Stimulated activated naive CD4-positive, alpha-beta T cell treated with Interleukin-2 at 50 U/mL for 16 hours (primary cell): ENCODE results near the gene SIAE.

Experiments used
- DNase-seq: peaks from one replicate; lab custom pipeline; 2025; lab: John Stamatoyannopoulos, UW

Gene SIAE, protein sequence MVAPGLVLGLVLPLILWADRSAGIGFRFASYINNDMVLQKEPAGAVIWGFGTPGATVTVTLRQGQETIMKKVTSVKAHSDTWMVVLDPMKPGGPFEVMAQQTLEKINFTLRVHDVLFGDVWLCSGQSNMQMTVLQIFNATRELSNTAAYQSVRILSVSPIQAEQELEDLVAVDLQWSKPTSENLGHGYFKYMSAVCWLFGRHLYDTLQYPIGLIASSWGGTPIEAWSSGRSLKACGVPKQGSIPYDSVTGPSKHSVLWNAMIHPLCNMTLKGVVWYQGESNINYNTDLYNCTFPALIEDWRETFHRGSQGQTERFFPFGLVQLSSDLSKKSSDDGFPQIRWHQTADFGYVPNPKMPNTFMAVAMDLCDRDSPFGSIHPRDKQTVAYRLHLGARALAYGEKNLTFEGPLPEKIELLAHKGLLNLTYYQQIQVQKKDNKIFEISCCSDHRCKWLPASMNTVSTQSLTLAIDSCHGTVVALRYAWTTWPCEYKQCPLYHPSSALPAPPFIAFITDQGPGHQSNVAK

DNA sequence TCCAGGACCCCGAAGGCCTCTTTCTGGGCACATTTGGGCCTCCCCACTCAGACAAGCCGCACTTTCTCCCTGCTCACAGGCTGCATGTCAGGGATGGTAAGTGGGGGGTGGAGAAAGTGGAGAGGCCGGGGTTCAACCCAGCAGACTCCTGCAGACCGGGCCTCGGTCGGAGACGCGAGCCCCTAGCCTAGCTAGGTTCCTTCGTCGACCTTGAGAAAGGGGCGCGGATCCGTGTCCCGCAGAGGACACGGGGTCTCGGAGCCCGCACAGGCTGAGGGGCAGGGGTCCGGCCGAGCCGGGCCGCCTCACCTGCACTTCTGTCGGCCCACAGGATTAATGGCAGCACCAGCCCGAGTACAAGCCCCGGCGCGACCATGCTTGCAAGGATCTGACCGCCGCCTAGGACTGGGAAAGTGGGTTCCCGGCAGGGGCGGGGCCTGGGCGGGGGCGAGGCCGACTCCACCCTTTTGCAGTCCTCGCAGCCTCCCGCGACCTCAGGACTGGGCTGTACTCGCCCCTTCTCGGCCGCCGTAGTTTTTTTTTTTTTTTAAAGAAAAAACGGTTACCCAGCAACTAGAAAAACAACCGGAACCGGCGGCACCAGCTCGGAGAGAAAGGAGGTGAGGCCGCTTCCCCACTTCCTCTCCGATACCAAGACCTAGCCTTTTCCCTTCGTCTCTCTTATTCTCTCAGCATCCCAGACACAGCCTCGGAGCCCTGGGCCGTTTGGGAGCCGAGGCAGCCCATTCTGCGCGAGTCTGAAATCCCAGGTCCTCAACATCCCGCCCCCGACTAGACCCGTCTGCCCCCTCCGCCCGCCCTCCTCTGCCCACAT, at the start of gene SIAE, which contains the start of gene SPA17:
Gene SIAE, minus strand, starts transcription at position 407 of the 835 bp plus-strand sequence. Its CDS starts 31 bp downstream, at position 376.
Gene SPA17, plus strand, starts transcription at position 572 of the 835 bp plus-strand sequence. CDS start 1,361 bp downstream, outside the sequence.
- DNase-seq = peak; percentile 83

DNA sequence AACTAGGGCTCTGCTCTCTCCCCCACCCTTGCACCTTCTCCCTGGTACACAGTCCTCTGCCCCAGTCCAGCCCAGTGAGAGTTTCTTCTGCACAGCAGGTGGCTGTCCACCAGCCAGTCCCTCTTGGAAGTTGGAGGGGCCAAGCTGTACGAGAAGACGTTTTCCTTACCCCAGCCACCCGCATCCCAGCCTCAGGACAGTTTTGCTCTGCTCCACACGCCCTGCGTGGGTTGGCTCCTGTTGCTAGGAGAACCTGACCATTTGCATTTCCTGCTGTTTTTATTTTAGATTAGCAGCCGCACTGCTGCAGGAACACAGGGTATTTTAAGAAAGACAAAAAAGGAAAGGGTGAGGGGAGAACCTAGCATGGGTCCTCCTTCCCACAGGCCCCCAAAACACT, 48.6 kb upstream of the SIAE start:
- DNase-seq = no peak

DNA sequence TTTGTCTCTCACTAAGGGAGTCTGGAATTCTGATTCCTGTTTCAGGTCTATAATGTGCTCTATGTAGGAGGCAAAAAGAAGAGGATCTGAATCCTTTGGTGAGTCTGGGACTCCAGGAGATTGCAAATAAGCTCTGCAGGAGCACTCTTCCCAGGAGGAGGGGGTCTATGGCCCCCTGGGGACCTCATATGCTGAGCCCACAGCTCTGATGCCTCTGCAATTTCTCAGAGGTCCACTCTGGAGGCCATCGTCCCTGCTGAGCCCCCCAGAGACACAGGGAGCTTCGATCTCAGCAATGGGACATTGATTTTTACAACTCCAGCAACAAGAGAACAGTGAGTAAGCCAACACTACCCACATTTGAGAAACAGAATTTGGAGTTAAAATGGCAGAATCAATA, 46.0 kb upstream of the SIAE start:
- DNase-seq = no peak

DNA sequence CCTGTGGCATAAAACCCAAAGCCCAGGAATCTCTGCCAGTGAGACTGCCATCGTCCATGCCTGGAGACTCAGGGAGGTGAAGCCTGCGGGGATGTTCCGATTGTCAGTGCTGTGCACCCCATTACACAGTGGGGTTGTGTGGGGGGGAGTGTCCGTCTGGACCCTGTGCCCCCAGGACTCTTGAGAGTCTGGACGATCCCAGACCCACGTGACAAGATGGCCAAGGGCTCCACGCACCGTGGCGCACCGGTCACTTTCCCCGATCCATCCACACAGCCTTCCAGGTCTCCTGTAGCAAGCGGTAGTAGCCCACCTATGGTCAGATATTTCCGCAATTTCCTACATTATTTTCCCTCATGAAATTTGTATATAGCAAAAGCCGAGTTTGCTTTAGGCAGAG, 45.3 kb upstream of the SIAE start:
- no peak for DNase-seq

DNA sequence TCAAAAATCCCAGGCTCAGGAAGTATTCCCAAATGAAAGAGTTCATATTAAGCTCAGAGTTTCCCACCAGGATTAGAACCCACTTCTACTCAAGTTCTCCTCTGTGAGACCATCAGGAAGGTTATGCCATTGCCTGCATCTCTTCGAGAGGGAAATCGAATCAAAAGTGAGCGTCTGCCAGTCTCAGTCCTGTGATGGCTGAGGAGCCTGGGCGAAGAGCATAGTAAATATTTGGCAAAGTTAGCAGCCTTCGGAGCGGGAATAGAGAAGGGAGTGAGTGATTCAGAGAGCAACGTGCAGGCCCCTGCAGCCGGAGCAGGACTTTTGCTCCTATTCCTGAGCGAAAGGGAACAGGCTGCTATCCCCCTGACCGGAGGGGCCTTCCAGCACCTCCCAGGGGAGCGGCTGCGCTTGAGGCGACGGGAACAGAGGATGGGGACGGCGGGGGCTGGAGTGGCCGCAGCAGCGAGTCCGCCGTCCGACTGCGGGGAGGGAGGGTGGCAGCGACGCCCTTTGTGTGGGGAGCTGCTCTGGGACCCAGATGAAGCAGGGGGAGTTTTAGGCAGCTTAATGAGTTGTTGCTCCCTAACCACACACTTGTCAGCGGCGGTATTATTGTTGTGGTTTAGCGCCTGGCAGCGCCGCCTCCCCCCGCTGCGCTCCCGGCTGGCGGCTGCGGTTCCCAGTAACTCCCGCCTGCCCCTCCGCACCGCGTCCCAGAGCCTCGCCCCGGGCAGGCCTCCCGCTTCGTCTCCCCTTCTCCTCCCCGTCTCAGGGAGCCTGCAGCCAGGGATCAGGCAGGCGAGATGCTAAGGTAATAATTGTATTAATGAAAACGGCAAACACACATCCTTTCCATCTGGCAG, 44.5 kb upstream of the SIAE start:
- no peak for DNase-seq

DNA sequence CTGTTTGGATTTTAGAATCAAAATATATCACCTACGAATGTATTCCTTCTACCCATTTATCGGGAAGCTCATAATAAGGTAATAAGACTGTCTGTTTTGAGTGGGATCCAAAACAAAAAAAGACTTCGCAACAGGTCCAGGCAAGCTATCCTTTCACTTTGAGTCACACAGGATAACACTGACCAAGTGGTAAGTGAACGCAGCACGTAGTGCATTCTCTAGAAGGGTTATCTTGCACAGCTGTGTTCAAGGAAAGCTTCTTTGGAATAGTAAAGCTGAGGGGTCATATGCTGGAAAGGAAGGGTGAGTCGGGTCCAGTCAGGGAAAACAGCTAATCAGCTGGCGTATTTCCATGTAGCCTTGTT, 43.9 kb upstream of the SIAE start:
- DNase-seq = no peak

DNA sequence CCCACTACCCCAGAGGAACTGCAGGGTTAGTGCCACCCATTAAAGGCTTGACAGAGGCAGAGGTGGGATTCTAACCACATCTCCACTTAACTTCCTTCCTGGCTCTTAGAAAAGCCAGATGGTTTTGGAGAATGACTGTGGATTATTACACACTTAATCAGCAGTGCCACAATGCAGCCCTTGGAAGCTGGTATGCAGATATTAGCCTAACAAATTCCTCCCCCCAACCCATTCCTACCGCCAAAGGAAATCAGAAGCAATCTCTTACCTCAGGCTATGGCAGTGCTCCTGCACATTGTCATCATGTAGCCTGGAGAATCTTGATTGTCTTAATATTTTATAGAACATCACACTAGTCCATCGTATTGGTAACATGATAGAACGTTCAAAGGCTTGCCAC, 43.1 kb upstream of the SIAE start:
- no peak for DNase-seq

DNA sequence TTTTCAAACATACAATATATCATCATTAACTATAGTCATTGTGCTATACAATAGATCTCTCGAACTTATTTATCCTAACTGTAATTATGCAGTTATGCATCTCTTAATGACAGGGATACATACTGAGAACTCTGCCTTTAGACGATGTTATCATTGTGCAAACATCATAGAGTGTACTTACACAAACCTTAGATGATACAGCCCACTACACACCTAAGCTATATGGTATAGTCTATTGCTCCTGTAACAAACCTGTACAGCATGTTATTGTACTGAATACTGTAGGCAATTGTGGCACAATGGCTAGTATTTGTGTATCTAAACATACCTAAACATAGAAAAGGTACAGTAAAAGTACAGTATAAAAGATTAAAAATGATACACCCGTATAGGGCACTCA, 38.9 kb upstream of the SIAE start:
- DNase-seq = no peak

DNA sequence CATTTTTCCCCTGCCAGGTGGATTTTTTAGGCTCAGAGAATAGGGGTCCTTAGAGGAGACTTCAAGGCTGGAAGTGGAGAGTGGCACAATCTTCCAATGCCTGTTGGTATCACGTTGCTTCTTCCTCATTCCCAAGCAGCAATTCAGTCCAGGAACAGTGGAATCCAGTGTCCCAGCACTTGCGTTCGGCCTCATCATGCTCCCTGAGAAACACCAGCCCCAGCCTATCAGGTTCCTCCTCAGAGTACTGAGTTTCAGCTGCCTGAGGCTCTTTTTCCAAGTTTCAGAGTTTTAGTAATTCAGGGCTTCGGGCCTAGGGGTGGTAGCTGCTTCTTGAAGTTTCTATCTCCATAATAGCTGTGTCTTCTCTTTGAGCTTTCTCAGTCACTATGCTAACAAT, 34.3 kb upstream of the SIAE start:
- DNase-seq = no peak

DNA sequence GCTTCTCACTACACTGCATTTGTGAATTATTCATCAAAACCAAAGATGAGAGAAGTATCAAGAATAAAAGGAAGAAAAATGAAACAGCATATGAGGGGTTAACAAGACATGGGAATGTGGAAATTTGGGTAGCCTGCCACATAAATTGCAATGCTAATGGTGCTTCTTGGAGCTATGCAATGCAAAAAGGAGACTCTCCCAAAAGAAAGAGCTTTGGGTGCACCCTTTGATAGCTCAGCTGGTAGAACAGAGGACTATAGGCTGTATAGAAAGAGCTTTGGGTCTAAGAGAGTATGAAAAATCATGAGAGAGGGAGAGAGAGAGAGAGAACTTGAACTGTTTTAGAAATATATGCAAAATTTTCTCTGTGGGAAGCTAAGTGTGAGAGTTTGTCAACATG, 26.5 kb upstream of the SIAE start:
- no peak for DNase-seq

DNA sequence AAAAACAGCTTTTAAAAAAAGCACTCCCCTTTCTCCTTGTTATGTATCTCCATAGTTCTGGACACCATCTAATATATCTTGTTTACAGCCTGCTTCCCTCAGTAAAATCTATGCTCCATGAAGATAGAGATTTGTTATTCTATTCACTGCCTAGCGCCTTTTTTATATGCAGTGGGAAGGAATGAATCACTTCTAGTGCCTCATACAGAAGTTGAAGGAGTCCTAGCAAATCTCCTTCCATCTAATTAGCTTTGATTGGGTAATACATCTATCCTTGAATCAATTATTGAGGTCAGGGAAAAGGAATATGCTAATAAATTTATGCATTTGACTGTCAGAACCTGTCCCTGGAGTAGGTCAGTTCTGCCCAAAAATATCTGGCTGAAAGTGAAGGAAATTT, 26.0 kb upstream of the SIAE start:
- no peak for DNase-seq

DNA sequence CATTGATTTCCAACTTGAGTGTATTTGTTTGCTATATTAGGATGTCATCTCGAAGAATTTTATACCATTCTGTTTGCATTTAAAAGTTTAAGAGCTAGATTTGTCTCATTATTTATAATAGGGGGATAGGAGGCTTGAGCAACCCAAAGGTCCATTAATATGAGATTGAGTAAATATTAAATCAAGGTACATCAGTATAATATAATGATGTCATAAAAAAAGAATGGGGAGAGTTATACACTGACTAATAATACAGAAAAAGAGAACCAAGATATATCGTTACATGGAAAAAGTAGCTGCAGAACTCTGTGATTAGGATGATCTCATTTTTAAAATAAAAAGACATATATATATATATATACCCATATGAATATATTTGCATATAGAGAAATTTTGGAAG, 19.6 kb upstream of the SIAE start:
- DNase-seq = no peak

DNA sequence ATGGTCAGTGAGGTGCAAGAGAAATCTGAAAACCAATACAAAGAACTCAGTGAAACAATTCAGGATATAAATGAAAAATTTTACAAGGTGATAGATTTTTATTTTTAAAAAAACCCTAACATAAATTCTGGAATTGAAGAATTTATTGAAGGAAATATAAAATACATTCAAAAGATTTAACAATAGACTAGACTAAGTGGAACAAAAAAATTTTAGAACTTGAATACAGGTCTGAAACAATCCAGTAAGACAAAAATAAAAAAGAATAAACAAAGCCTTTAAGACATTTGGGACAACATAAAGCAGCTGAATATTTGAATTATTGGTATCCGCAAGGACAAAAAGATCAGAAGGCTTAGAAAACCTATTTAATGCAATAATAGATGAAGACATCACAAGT, 8.9 kb upstream of the SIAE start:
- DNase-seq = no peak

DNA sequence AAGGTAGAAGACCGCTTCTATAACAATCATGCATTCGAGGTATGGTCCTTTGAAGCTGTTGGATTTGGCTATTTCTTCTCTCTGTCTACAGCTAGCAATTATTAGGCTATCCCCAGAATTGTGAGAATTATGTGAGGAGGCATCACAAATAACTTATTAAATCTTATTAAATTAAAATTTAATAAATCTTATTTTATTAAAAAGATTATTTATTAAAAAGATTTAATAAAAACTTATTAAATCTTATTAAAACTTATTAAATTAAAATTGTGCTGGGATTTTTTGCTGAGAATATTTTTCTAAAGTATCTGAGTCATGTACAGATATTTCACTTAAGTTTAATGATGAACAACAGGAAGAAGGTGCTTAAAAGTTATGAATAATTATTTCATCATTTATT, 7.9 kb upstream of the SIAE start:
- no peak for DNase-seq

DNA sequence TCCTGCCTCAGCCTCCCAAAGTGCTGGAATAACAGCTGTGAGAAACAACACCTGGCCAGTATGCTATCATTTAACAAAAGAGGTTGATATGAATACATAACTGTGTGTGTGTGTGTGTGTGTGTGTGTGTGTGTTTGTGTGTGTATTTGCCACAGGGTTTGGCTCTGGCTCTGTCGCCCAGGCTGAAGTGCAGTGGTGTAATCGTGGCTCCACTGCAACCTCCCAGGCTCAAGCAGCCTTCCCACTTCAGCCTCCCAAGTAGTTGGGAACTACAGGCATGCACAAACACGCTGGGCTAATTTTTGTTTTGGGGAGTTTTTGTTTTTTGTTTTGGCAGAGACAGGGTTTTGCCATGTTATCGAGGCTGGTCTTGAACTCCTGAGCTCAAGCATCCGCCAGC, 4.9 kb upstream of the SIAE start:
- no peak for DNase-seq

DNA sequence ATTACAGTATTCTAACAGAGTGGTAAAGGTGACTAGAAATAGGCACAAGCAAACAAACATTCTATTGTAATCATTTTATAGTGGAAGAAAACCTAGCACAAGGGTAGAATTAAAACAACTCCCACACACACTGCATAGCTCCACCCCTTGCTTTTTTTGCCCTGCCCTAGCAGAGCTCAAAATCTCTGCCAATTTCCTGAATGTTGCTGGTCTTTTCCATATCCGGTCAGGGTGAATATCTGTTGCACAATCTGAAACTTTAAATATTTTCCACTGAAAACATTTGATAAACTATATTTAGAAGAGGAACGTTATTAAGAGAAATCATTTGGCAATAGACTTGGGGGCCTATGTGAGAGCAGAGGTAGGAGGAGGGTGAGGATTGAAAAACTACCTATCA, 2.8 kb upstream of the SIAE start:
- DNase-seq = no peak

DNA sequence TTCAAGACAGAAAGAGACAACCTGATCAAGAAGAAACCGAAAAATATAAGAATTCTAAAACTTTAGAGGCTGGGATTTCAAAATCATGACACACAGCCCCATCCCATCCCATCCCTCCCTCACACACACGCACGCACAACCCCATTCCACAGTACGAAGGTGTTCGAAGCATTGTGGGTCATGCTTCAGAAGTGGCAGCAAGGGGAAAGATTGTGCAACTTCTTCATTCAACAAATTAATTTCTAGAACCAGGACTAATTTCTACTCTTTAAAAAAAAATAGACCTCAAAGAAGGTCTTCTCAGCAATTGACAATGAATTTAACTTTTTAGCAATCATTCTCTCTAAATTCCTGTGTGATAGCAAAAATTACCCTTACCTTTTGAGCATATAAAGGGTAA, 1.0 kb upstream of the SIAE start:
- no peak for DNase-seq

DNA sequence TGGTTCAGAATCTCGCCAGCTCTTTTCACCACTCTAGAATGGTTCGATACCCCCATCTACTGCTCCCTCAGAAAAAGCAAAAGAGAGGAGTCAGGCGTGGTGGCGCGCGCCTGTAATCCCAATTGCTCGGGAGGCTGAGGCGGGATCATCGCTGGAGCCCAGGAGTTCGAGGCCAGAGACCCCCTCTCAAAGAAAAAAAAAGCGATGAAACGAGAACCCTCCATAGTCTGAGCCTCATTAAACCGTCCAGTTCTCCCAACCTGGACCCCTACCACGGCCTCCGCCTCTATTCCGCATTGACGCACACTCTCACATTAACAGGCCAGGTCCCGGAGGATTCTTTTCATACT, 604 bp upstream of the SIAE start:
- DNase-seq = no peak

DNA sequence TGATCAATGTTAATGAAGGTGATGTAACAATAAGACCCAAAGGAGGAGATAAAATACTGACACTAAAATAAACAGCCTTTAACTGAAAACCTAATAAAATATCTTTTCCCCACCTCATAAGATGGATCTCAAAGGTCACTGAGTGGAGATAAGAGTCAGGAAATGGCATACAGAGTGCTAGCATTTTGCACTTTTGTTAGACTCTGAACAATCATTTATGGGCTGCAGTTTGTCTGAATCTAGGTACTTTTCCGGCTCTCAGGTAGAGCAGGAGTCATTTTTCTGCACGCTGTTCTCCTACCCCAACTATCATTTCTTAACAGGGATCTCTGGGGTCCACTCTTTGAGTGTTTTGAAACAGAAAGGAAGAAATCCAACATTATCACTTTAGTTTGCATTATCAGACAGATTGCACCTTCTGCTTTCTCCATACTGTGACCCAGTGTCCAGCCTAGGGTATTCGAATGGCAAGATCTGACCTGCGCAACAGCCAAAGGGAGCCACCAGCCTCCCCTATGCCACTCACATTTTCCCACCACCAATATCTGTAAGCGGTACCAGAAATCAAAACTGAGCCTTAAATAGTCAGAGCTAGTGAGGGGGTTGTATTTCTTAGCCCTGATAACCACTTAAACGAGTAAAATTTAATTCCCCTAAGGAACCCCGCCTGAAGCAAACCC, 863 bp downstream of the SIAE start:
- no peak for DNase-seq

DNA sequence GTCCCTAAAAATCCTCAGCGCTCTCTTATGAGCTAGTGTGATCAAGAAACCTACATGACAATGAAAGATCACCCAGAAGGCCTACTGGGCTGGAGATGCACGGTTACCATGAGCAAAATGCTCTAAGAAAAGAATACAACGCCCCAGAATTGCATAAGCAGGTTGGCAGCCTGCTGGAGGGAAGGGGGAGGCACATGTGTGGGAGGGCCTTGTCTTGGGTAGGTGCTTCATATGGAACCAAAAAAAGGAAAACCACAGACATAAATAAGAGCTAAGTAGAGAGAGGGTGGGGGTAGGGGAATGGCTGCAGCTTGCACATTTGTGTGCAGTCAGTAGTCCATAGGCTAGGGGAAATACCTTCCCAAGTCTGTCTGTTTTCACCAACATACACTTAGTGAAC, 2.8 kb downstream of the SIAE start:
- DNase-seq = peak; percentile 13

DNA sequence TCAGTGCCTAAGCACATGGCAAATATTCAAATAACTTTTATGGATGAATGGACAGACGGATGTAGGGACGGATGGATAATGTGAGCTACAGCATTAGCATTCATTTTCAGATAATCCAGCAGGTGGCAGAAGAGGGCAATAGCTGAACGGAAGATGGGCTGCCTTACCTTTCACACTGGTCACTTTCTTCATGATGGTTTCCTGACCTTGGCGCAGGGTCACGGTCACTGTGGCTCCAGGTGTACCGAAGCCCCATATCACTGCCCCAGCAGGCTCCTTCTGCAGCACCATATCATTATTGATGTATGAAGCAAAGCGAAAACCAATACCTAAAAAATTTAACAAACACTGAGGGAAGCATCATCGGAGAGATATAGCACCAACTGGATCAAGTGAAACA, 4.3 kb downstream of the SIAE start:
- no peak for DNase-seq

DNA sequence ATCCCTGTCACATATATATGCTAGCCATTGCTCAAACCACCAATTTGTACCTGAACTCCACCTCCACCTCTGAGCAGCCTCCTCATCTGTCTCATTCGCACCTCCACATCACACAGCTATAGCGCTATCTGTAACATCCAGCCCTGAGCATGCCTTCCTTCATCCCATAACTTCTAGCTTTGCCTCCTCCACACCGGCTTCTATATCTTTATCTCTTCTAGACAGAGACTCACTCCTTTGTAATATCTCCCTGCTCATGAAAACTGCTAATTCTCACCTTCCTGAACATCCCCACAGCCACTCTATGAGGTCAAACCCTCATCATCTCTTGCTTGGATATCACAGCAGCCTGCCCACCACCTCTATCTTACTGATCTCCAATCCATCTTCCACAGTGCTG, 5.9 kb downstream of the SIAE start:
- no peak for DNase-seq
